ENCODE measurements around the gene TMEM185B. TPM values are rescaled to one million over a fixed set of nuclear protein-coding genes. Genes with fewer than 3 reads are reported as not detected.
"Not testable (repeated sequence)": the region's sequence is repeated elsewhere in the genome, so short reads cannot be mapped to it uniquely, and the experiment has no call there.

TMEM185B gene
- total and polyA plus RNA-seq, 2 donors (not counting 3 experiments of a cell fraction or from before 2014, with no cell fraction given): 29.9 to 31.8 TPM

- CTCF ChIA-PET: no interaction called here
- H3K4me1 ChIP-seq (ENCODE audit: control insufficient read depth, extremely low read depth, insufficient read depth, low read length): peaks cover 59% of the 10 kb centered on the region
- BruUV-seq (replicated peaks): no TSS peak
- no peak overlapping the region for H2AFZ ChIP-seq (ENCODE audit: low read depth, low read length)
- H3K4me3 ChIP-seq (replicated peaks in 1 of 3; ENCODE audit: insufficient read depth in 1 of 3, low read depth in 1 of 3, low read length in 3 of 3): no peak overlapping the region
- no peak overlapping the region for H3K4me2 ChIP-seq (ENCODE audit: insufficient read depth, low read length)
- H3K79me2 ChIP-seq (ENCODE audit: control insufficient read depth, insufficient read depth, low read length): peaks cover 80% of the 10 kb centered on the region
- FAIRE-seq (peak; percentile 33), DNase-seq (ENCODE audit: low read depth, low spot score) (peak; percentile 54)
- peaks cover 3% of the 10 kb centered on the region in 2 experiments for H3K36me3 ChIP-seq (ENCODE audit: control insufficient read depth in 2 of 2, extremely low read depth in 1 of 2, insufficient read depth in 2 of 2, low read length in 2 of 2)
- TF ChIP-seq JUN (IDR thresholded peaks at IDR 0.05; ENCODE audit: borderline replicate concordance, insufficient read depth, insufficient read length, low read depth) (no peak), POLR2AphosphoS5 (IDR thresholded peaks at IDR 0.05; ENCODE audit: insufficient read depth, low read depth, low read length) (no peak), FOS (IDR thresholded peaks at IDR 0.05; ENCODE audit: borderline replicate concordance, insufficient read depth, low read length) (no peak), MYC (IDR thresholded peaks at IDR 0.05; ENCODE audit: low read depth, low read length) (no peak), GATA2 (IDR thresholded peaks at IDR 0.05; ENCODE audit: insufficient read depth, insufficient read length, low read depth, low read length) (no peak)
- dilution Hi-C loops (cut with MboI; ENCODE audit: extremely low pct_ligation_motif_present, low sequenced_read_pairs) (no loop called here), intact Hi-C loops (cut with micrococcal nuclease) (no loop called here)
- POLR2A ChIA-PET: no interaction called here
- no peak overlapping the region for H3K27ac ChIP-seq (ENCODE audit: insufficient read depth, low read depth, low read length)
- no peaks in the 10 kb centered on the region for H3K9me1 ChIP-seq (replicated peaks; ENCODE audit: control insufficient read depth, extremely low read depth, insufficient read depth, low read length)
- no peaks in the 10 kb centered on the region for H3K27me3 ChIP-seq (ENCODE audit: control insufficient read depth in 2 of 2, insufficient read depth in 2 of 2, low read length in 2 of 2)
- H3K9ac ChIP-seq (replicated peaks; ENCODE audit: extremely low read depth, insufficient read depth, low read length): no peak overlapping the region
- no peaks in the 10 kb centered on the region for H4K20me1 ChIP-seq (replicated peaks; ENCODE audit: control insufficient read depth, extremely low read depth, insufficient read depth, low read length)
- H3K9me3 ChIP-seq (replicated peaks; ENCODE audit: control insufficient read depth, insufficient read depth, low read length): no peaks in the 10 kb centered on the region
These were observed 37.5 kb upstream of the TMEM185B start for GRCh38 chr2:120260736-120261135.

GRCh38 chr2:120259939-120260338 is 36.7 kb upstream of the TMEM185B start:
- DNase-seq (ENCODE audit: low read depth, low spot score); H3K27me3 ChIP-seq (ENCODE audit: control insufficient read depth in 2 of 2, insufficient read depth in 2 of 2, low read length in 2 of 2); FAIRE-seq; H4K20me1 ChIP-seq (replicated peaks; ENCODE audit: control insufficient read depth, extremely low read depth, insufficient read depth, low read length); BruUV-seq (replicated peaks); H3K4me2 ChIP-seq (ENCODE audit: insufficient read depth, low read length); CTCF ChIA-PET; POLR2A ChIA-PET; H3K4me3 ChIP-seq (replicated peaks in 1 of 3; ENCODE audit: insufficient read depth in 1 of 3, low read depth in 1 of 3, low read length in 3 of 3); H3K9me1 ChIP-seq (replicated peaks; ENCODE audit: control insufficient read depth, extremely low read depth, insufficient read depth, low read length); H2AFZ ChIP-seq (ENCODE audit: low read depth, low read length); H3K27ac ChIP-seq (ENCODE audit: insufficient read depth, low read depth, low read length); H3K9me3 ChIP-seq (replicated peaks; ENCODE audit: control insufficient read depth, insufficient read depth, low read length); H3K9ac ChIP-seq (replicated peaks; ENCODE audit: extremely low read depth, insufficient read depth, low read length); H3K36me3 ChIP-seq (ENCODE audit: control insufficient read depth in 2 of 2, extremely low read depth in 1 of 2, insufficient read depth in 2 of 2, low read length in 2 of 2); dilution Hi-C loops (cut with MboI; ENCODE audit: extremely low pct_ligation_motif_present, low sequenced_read_pairs): not testable (repeated sequence)
- intact Hi-C loops (cut with micrococcal nuclease): loop anchor here (10.0 kb wide), 1 partner anchor 295 kb away; no protein-coding TSS in a partner anchor
- Histone ChIP-seq H3K4me1 (ENCODE audit: control insufficient read depth, extremely low read depth, insufficient read depth, low read length) (peaks cover 60% of the 10 kb centered on the region), H3K79me2 (ENCODE audit: control insufficient read depth, insufficient read depth, low read length) (peaks cover 80% of the 10 kb centered on the region)
